Erythroblast (primary cell): ENCODE measurements around the gene GBX2.

Experiments
- DNase-seq, 2 experiments: peaks; one replicate each; lab custom pipeline; 2025; lab: John Stamatoyannopoulos, UW
- GATA1 ChIP-seq: IDR thresholded peaks from 2 replicates; pipeline ENCODE4 v1.6.1; 2011; ENCODE audit warnings: low read depth, mild to moderate bottlenecking, control low read depth, low read length, moderate library complexity
- POLR2A ChIP-seq: IDR thresholded peaks from 2 replicates; pipeline ENCODE4 v1.6.1; 2011; ENCODE audit warnings: mild to moderate bottlenecking, low read length

The GBX2 gene

DNA sequence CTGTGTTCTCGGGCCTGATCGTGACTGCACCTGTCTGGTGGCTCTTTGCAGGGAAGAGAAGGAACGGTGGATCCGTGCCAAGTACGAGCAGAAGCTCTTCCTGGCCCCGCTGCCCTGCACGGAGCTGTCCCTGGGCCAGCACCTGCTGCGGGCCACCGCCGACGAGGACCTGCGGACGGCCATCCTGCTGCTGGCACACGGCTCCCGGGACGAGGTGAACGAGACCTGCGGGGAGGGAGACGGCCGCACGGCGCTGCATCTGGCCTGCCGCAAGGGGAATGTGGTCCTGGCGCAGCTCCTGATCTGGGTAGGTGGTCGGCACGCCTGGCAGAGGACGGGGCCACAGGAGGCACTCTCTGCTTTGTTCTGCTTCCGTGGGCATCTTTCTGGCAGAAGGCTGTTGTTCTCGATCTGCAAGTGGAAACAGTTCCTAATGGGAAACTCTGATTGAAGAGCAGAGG is 48.0 kb downstream of the GBX2 start:
- TF ChIP-seq GATA1: no peak
- no peak for TF ChIP-seq POLR2A
- no peak for DNase-seq

DNA sequence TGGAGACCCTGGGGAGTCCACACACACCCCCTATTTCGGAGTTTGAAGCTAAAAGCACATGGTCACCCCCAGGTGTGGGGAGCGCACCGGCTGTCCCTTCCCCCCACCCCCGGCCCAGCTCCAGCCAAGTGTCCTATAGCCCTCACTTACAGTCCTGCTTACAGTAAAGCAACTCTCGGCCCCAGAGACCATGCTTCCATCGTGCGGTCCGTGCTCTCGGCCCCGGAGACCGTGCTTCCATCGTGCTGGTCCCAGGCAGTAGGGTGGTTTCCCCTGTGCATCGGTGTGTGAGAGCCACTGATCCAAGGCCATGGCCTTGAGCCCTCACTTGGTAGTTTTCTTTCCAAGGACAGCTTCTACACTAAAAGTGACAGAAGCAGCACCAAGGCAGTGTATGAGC is 48.7 kb downstream of the GBX2 start:
- no peak for DNase-seq
- TF ChIP-seq POLR2A (no peak), GATA1 (no peak)

DNA sequence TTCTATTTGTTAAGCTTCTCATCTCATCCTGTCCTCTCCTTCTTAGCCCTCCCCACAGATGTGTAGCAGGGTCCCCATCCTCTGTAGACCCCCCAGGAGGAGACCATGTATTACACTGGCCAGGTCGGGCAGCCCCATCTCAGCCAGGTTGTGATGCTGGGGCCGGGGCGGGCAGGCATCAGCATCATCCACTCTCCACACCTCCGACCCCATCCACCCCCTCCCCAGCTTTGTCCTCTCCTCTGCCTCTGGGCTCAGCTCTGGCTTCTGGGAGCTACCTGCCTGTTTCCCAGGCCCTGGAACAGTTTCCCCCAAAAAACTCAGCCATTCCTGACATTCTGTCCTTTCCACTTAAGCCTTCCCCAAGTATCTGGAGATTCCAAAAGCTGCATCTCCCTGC is 49.2 kb downstream of the GBX2 start:
- no peak for TF ChIP-seq POLR2A
- TF ChIP-seq GATA1: no peak
- DNase-seq: no peak

DNA sequence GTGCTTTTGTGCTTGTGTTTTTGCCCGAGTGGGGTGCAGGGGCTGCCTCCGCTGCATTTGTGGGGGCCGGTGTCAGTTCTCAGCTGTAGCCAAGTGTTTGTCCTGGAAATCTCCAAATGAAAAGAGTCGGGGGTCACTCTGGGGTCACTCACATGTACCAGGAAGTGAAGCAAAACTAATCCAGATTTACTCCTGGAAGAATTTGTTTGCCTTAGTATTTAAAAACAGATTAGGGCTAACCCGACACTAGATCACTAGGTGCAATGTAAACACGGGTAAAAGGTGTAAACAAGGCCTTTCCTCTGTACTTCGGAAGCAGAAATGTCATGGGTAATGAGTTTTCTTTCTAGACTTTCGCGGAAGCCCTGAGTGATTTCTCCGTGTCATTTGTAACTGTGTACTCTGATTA is 50.3 kb downstream of the GBX2 start:
- no peak for DNase-seq
- TF ChIP-seq POLR2A (no peak), GATA1 (no peak)

- TF ChIP-seq POLR2A: no peak
- no peak for DNase-seq
These were observed 50.8 kb downstream of the GBX2 start for GRCh38 chr2:236117401-236117800.
